Measurements from ENCODE around the gene BRINP3.

DNA sequence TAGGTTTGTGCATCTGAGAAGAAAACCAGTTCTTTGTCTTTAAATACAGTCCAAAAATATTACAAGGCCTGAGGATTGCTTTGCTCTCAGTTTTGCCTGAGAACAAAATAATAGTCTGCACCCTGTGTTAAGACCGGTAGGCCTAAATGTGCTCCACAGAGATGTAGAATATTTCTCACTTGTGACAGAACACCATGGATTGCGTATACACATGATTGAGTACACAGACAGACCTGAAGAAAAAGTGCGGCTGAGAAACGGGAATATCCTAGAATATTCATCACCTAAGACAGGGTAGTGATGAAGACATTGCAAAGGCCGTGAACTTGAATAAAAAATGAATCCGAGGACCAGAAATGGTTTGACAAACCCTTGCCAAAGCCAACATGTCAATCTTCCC, 155.4 kb downstream of the BRINP3 start:
- no peak for TF ChIP-seq CTCF (IDR thresholded peaks at IDR 0.05)
- TF ChIP-seq POLR2A (IDR thresholded peaks at IDR 0.05), result no peak
